Measurements from ENCODE around the gene FSTL4.

DNA sequence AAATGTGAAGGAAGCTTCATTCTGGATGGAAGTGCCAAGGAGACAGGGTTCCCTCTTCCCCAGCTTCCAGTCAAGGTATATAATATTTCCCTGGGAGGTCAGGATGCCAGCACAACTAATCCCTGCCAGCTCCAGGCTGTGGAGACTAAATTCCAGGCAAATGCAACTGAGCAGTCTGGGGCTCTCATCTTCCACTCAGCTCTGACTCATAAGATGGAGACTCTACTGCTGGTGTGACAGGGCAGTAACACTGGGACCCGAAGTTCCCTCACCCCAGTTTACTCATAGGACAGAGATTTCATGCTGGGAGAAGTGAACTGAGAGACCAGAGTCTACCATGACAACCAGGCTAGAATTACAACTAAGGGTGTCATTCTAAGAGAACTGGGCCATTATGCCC is 235.4 kb downstream of the FSTL4 start:
- TF ChIP-seq, protein P1, sequence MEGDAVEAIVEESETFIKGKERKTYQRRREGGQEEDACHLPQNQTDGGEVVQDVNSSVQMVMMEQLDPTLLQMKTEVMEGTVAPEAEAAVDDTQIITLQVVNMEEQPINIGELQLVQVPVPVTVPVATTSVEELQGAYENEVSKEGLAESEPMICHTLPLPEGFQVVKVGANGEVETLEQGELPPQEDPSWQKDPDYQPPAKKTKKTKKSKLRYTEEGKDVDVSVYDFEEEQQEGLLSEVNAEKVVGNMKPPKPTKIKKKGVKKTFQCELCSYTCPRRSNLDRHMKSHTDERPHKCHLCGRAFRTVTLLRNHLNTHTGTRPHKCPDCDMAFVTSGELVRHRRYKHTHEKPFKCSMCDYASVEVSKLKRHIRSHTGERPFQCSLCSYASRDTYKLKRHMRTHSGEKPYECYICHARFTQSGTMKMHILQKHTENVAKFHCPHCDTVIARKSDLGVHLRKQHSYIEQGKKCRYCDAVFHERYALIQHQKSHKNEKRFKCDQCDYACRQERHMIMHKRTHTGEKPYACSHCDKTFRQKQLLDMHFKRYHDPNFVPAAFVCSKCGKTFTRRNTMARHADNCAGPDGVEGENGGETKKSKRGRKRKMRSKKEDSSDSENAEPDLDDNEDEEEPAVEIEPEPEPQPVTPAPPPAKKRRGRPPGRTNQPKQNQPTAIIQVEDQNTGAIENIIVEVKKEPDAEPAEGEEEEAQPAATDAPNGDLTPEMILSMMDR (conservative IDR thresholded peaks at IDR 0.05; ENCODE audit: low read length), result no peak
- no peak for TF ChIP-seq EZH2phosphoT487 (IDR thresholded peaks at IDR 0.05; ENCODE audit: borderline replicate concordance, low read depth, low read length)
